ENCODE results near the gene SKIDA1. TPM values are rescaled to one million over a fixed set of nuclear protein-coding genes. Genes with fewer than 3 reads are reported as not detected.

SKIDA1 gene
- total RNA-seq, 1 experiment from 2014 or later, result 9.4 TPM

- no peak for TF ChIP-seq ZSCAN18 (CRISPR knock-in tag; IDR thresholded peaks at IDR 0.05)
- no peak for TF ChIP-seq AFF4 (CRISPR knock-in tag; IDR thresholded peaks at IDR 0.05; ENCODE audit: borderline replicate concordance)
- TF ChIP-seq STAT6 (CRISPR knock-in tag; conservative IDR thresholded peaks at IDR 0.05; ENCODE audit: low read depth), result no peak
- TF ChIP-seq ZNF121 (CRISPR knock-in tag; IDR thresholded peaks at IDR 0.05), result no peak
- TF ChIP-seq NFYB (CRISPR knock-in tag; conservative IDR thresholded peaks at IDR 0.05; ENCODE audit: low read depth), result no peak
- no peak for TF ChIP-seq NR3C1 (CRISPR knock-in tag; conservative IDR thresholded peaks at IDR 0.05; ENCODE audit: low read depth)
- TF ChIP-seq IRF1 (CRISPR knock-in tag; IDR thresholded peaks at IDR 0.05), result no peak
Measured at GRCh38 chr10:21511946-21512572, 13.4 kb downstream of the SKIDA1 start (continued).

GRCh38 chr10:21511095-21511570 is 14.3 kb downstream of the SKIDA1 start:
- ATAC-seq (no peak), DNase-seq (ENCODE audit: low spot score) (no peak)
- CTCF ChIA-PET, result interaction anchor here (0.6 to 6.3 kb wide), 6 partner anchors 14 to 584 kb away, joined by 3 to 84 read pairs (median 5); partner anchors contain the start of gene SKIDA1
- Mint-ChIP-seq H3K4me1 (peaks cover 77% of the 10 kb centered on the region), H3K4me3 (peak overlapping the region; percentile 86), H3K36me3 (no peaks in the 10 kb centered on the region), H3K27me3 (ENCODE audit: low read depth) (peaks cover 31% of the 10 kb centered on the region), H3K27ac (peak overlapping the region; percentile 98), H3K9me3 (no peaks in the 10 kb centered on the region)
- no peak for TF ChIP-seq HMGA2 (CRISPR knock-in tag; IDR thresholded peaks at IDR 0.05)
- no peak for TF ChIP-seq PRRX2 (CRISPR knock-in tag; IDR thresholded peaks at IDR 0.05)
- TF ChIP-seq CREB1 (CRISPR knock-in tag; IDR thresholded peaks at IDR 0.05), result no peak
- no peak for TF ChIP-seq SP1 (CRISPR knock-in tag; conservative IDR thresholded peaks at IDR 0.05)
- no peak for TF ChIP-seq E2F1 (CRISPR knock-in tag; IDR thresholded peaks at IDR 0.05)
- POLR2A ChIA-PET, result interaction anchor here (0.6 to 6.5 kb wide), 10 partner anchors 7 to 1049 kb away, joined by 3 to 155 read pairs (median 12); partner anchors contain the start of gene SKIDA1
